GM18507 (cell line): Measurements from ENCODE around the gene NTF3.

Experiments
- DNase-seq: peaks from one replicate; pipeline ENCODE4 v3.0.0; 2011; ENCODE audit warnings: low read depth; ENCODE audit not compliant: insufficient read length; ENCODE audit errors: extremely low spot score
- FAIRE-seq: peaks from 2 replicates; lab custom pipeline; 2011; peaks lifted over from hg19 to GRCh38; lab: Jason Lieb, UNC

The NTF3 gene

DNA sequence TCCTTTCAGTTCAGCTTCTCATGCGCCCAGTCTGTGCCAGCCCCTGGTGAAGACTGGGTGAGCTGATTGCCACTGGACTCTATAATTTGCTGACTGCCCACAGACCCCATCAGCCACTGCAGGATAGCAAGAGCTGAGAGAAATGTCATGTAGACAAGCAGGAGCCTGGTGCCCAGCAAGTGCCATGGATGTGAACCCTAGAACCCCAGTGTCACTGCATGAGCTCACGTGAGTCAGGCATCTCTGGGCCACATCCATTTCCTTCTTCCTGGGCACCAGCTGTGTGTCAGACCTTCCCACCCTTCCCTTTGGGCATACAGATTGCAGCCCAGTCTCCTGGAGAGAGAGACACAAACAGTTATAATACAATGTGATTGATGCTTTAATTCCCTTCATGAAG is 73.8 kb downstream of the NTF3 start:
- FAIRE-seq (no peak), DNase-seq (no peak)

DNA sequence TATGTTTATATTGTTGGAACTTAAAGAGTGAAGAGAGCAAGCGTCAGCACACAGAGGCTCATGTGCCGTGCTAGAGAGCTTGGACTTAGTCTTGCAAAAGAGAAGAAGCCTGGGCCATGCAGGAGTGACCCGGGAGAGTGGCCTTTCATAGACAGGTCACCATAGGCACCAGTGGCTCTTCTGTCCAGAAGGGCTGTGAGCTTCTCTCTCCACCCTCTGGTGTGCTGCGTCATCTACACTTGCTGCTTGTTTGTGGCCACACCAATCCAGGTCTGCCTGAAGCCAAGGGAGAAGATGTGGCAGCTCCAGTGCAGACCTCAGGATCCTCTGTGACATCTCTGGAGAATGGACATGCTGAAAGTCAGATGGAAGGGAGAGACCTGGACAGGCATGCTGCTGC is 74.4 kb downstream of the NTF3 start:
- FAIRE-seq (no peak), DNase-seq (no peak)

DNA sequence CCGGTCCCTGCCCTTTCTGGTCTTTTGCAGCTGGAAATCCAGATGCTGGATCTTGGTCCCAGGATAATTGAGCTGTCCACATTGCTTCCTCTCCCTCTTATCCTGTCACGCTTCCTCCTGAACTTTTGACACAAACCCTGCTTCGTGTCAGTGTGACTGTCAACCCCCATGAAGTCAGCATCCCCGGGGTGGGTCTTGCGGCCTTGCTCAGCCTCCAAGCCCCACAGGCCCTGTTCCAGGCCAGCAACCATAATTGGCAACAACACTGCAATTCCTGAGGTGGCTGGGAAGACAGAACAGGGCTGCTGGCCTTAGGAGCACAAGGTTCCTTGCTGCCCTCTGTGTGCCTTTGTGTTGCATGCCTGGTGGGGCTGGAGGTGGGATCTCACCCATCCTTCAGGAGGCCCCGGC is 74.9 kb downstream of the NTF3 start:
- FAIRE-seq: no peak
- DNase-seq: no peak

DNA sequence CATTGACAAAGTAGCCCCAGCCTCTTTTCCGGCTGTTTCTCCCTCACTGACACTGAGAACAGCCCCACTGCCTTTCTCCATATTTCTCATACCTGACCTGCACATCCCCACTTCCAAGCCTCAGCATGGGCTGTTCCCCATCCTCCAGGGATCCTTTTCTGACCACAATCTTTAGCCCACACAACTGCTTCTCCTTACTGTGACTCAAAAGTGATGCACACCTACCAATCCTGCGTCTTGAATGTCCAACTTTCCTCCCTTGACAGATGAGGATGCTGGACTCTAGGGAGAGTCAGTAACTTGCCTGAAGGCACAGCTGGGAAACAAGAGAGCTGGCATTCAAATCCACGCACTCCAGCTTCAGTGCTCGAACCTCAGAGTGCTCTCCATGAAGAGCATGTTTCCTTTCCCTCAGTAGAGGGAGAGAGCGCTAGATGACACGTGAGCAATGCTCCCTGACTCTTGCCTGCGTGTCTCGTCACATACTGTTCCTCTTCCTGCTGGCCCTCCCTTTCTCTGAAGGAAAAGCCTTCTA is 75.6 kb downstream of the NTF3 start:
- FAIRE-seq (no peak), DNase-seq (no peak)

DNA sequence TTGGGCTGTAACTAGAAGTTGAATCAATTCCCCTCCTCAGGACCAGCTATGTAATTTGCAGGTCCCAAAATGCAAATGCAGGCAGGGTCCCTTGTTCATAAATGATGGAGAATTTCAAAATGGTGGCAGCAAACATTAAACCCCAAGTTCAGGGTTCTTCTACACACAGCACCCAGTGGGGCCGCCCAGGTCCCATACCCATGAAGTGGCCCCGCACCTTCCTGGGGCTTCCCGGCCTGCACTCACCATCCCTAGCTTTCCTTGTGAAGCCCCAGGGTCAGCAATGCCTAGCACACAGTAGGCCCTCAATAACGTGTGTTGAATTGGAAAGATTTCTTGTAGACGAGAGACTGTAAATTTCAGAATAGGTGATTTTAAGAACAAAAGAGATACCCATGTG is 76.0 kb downstream of the NTF3 start:
- no peak for FAIRE-seq
- DNase-seq: no peak

DNA sequence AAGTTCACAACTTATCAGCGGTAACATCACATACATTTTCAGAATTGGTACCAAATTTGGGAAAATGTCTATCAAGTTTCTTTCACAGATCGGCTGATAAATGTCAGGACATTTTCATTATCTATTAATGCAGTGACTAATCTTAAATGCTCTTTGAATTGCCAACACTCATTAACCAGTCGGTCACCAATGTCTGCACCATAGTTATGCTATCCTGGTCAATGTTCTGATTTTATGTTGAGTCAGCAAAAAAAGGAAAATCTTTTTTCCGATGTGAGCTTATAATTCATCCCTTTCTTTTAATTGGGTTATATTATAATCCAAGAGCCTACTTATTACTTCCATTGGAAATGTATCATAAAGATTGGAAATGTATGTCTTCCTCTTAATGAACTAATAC is 77.2 kb downstream of the NTF3 start:
- no peak for DNase-seq
- no peak for FAIRE-seq

DNA sequence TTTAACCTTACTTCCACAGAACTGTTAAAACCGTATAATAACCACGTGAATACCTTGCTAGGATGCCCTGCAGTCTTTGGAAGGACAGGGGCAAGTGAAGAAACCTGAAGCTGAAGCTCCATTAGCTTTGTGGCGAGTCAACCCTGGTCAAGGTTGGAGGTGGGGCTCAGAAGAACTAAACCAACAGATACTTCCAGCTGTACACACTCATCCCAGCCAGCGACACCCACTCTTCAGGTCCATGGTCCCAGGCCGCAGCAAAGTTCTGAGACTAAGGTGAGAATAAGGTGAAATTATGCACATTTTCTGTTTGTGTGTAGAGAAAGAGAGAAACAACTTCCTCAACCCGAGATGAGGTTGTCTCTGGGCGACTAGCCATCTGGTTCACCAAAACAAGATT is 77.6 kb downstream of the NTF3 start:
- no peak for FAIRE-seq
- DNase-seq: no peak

DNA sequence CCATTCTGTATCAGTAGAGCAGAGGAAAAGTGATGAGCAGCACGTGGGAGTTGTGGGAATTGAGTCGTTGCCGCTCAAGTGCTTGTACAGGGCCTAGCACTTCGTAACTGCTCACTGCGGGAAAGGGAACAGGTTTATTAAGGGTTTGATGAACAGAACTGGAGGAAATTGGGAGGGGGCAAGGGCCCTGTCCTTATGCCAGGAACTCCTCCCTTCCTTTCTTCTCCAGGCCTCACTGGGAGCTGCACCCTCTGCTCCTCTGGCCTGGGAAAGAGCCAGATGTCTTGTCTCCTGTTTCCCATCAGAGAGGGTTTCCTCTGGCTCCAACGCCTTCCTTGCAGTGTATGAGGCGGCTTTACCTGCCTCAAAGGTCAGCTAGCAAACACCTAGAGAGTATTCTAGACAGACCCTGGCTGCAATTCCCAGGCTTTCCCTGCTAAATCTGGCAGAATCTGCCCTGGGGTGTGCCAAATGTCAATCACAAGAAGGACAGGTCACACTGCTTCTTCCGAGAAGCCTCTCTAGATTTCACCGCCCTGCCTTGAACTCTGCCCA is 78.4 kb downstream of the NTF3 start:
- FAIRE-seq: no peak
- DNase-seq: no peak

DNA sequence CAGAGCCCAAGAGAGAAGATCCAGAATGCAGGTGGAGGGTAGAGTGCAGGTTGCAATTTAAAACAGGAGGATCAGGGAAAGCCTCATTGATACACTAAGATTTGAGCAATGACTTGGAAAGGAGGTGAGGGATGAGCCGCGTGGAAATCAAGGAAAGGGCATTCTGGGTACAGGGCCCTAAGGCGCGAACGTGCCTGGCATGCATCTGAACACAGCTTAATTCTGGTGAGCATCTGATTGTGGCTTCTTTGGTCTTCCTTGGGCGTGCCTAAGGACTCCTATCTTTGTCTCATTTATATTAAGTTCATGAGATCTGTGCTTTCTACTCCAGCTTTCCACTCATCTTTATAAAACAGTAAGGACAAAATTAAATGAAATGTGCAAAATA is 79.3 kb downstream of the NTF3 start:
- no peak for FAIRE-seq

DNA sequence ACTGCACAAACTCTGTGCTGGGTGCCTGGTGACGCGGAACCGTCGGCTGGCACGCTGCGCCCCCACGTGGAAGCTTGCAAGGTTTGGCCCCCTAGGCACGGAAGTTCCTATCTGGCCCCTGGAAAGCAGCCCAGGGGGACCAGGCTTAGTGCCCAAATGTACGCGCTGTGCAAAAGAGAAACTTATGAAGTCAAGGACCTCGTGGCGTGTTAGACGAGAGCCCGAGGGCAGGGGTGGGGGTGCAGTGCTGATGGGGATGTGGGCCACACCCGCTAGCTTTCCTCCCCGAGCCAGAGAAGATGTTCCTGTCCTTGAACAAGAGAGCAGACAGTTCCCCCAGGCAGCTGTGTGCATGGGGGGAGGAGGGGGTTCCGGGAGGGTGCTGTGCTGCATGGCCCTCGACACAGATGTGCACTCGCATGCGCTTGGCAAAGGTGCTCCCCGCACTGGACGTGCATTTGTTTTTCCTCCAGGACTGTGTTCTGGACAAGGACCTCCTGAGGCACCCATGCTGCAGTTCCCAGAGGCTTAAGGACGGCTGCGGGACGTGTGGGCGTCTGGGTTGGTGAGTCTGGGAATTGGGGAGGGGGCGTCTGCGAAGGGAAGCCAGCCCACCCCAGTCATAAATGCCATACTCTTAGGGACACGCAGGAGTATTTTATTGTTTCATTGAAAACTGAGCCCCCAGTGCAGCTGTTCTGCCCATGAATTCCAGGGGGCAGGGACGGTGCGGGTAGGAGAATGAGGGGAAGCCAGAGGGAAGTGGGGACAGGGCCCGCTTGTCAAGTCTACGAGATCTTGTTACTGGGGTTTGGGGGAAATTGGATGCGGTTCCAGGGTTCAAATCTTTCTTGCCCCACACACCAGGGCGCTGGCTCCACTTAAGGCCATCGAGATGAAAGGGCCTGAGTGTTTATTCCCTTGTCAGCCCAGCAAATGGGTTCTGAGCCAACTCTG is 80.0 kb downstream of the NTF3 start:
- DNase-seq (no peak), FAIRE-seq (no peak)

More for the DNA sequence above, 79.3 kb downstream of the NTF3 start:
- no peak for DNase-seq

DNA sequence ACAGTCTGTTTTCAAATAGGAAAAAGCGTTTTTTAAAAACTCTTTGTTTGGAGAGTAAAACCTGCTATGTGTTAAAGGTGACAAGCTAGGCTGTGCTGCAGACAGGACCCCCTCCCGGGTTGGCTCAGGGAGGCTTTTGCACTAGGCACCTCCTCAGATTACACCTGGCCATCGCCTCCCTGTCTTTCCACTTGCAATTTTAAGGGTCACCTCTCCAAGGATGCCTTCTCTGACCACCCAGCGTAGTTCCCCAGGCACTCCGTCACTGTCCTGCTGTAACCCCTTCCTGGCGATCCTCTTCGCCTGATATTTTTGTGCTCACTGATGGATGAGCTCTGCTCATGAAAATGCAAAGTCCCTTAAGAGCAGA is 80.7 kb downstream of the NTF3 start:
- DNase-seq (no peak), FAIRE-seq (no peak)

DNA sequence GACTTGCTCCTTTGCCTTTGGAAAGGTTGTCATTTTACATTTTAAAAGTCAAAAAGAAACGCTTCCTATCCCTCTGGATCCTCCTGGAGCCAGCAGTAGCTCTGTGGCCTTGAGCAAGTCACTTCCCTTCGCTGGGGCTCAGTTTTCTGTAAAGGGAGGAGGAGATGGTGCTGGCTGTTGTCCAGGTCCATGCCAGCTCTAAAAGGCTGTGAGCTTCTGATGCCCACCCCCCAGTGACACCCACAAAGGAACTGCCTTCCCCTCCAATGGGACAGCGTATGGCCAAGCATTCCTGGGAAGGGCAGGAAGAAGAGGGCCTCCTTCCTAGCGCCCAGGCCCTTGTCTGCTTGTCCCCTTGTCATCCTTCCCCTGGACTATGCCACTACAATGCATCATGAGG is 81.5 kb downstream of the NTF3 start:
- DNase-seq (no peak), FAIRE-seq (no peak)

DNA sequence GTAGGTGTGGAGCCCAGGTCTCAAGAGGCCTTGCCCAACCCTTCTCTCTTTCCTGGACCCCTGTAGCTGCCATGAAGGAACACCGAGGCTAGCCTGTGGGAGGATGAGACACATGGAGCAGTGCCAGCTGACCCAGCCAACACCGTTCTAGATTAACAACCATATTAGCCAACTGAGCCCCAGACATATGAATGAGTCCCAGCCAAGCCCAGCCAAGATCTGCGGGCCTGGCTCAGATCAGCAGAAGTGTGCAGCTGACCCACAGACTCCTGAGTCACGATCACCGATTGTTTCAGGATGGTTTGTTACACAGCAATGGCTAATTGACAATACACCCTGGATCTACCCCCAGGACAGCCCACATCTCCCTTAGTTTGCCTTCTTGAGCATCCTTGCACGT is 82.1 kb downstream of the NTF3 start:
- no peak for FAIRE-seq
- no peak for DNase-seq

DNA sequence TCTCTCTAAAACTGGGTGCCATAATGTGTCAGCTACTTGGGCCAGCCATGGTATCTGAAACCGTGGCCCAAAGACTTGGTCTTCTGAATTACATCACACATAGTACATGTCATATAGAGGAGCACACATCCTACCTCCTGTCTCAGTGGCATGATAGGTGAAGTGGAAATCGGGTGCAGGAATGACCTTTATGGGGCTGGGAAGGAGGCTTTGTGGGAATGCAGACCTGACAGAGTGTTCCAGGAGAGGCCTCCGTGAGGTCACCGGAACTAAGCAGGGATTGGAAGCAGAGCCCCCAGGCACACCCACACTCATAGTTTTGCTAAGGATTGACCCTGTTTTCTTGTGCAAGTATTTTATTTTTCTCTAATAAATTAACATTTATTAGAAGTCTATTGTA is 82.6 kb downstream of the NTF3 start:
- FAIRE-seq (no peak), DNase-seq (no peak)

DNA sequence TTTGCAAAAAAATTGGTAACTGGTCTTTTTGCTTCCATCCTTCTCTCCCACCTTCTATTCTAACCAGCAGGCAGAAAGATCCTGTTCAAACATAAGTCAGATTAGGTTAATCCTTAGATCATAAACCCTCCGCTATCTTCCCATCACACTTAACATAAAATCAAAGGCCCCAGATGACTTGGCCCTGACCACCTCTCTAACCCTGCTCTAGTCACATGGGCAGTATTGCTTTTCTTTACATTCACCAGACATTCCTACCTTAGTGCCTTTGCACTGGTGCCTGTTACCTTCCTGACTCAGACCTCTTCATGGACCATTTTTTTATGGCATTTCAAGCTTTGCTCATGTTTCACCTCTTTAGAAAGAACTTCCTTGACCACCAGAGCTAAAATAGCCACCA is 83.5 kb downstream of the NTF3 start:
- FAIRE-seq: no peak

DNA sequence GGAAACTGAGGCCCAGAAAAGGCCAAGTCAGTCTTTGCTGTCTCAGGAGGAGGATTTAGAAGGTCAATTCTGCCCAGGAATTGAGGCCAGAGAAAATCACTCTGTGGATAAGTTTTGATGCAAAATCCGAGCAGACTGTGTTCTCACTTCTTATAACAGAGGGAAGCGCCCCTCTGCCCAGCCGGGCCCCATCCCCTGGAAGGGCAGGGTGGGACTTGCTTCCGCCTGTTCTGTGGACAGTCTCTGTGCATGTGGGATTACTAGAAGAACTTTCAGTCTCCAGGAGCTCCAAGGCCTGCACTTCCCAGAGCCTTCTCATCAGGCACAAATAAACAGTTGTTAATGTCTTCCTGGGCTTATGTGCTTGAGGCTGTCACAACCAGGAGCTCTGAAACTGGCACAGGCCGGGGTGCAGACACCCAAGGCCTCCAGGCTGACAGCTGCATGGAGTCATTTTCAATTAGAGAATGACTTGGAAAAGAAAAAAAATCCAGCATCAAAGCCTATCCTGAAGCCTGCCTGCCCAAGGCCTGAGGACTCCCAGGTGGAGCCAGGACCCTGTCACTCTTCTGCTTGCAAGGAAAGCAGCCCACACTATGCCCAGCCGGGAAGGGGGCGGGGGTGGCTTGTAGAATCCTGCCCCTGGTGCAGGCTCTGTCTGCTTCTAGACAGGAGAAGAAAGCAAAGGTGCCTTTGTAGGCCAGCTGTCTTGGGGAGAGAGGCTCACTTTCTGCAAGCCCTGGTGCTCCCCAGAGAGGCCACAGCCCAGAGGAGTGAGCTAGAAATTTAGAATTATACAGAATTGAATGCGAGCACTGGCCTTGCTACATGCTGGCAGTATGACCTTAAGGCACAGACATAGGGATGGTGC is 84.7 kb downstream of the NTF3 start:
- FAIRE-seq (no peak), DNase-seq (no peak)

More for the DNA sequence above, 83.5 kb downstream of the NTF3 start:
- DNase-seq: no peak

DNA sequence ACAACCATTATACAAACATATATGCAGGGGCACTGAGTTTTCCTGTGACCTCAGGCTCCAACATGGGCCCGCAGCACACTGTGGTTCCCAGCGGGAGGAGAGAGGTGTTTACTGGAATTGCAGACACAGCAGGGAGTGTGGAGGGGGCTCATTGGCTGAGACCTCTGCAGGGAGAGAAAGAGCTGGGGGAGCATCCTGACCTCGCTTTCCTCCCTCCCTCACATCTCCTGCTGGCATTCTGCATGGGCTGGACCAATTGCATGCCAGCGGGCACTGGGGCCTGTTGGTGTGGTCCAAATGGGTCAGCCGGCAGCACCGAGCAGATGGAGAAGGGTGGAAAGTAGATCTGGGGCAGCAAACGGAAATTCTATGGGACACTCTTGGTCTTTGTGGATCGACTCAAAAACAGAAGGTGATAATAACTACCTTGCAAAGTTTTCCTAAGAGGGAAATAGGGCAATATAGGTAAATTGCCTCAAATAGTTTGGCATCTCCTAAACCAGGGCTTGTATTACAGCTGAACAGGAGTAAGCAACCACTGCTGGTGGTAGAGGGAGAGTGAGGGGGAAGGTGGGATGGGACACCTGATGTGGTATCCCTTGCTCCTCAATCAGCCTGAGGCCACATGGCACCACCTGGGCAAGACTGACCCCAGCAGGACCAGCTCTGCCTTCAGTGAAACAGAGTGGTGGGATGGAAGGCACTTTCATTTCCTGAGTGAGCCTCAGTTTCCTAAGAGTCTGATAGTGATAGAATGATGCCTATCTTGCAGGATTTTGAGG is 86.9 kb downstream of the NTF3 start:
- FAIRE-seq (no peak), DNase-seq (no peak)

DNA sequence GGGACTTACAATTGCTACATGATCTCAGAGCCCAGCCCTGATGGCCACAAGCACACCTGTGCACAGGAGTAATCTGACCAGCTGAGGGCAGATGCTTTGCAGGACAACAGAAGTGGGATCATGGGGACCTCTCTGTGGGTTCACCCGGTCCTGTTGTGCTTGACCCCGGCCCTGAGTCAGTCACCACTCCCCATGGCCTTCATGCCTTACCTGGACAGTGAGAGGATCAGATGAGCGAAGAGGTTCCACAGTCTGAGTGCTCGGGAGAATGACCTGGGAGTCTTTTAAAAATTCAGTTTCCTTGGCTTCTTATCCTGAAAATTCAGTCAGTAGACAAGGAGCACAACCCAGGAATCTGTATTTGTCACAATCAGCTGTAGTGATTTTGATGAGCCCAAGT is 88.1 kb downstream of the NTF3 start:
- no peak for FAIRE-seq
- no peak for DNase-seq

DNA sequence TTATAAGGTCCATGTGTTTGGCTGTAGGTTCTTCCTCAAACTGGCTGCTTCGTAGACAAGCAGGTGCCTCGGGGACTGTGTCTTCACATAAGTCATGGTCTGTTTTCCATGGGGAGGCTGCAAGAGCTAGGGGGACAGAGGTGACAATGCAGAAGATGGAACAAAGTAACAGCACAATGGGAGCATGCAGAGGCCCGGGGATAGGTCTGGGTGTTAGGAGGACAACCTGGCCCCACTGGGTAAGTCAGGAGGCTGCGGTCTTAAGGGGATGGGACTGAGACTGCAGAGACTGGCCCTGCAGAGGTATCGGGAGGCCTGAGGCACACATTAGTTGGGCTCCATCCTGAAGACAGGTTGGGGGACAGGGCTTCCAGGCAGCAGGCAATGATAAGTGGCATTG is 88.9 kb downstream of the NTF3 start:
- FAIRE-seq (no peak), DNase-seq (no peak)
